ENCODE results near the gene EAF1.

EAF1 gene

DNA sequence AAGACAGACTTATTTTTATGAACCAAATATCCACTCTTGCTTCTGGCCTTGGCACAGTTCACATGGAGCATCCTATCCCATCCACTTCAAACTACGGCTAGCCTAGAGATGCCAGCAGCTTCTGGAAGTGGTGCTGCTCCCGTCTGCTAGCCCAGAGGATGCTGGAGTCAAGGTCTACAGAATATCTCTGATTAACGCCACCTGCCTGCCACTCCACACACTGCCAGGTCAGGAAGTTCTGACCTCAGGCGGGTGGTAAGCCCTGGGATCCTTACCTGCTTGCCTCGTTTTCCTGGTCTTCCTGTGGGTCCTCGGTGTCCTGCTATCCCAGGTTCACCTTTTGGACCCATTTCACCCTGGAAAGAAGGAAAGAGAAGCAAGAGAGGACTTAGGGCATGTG lies 42.9 kb downstream of the EAF1 start:
- in situ Hi-C loops (cut with HindIII; ENCODE audit: low pct_ligation_motif_present, low sequenced_read_pairs): no loop called here

DNA sequence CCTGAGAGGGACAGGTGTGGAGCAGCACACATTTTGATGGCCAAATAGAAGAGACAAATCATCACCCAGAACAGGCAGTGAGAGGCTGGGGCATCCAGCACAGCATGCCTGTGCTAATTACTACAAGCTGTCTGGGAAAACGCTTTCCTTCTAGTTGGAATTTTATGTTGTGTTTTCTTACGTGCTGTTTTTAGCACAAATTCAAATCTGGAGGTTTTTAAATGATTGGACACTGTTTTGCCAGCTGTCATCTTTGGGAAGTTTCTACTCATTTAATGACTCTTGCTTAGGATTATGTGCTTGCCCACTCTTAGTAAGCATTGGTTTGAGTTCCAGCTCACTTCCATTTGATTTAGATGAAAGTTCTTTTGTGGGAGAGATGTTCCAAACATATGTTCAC lies 43.5 kb downstream of the EAF1 start:
- Histone ChIP-seq H3K4me3 (ENCODE audit: low read depth, low read length) (no peak overlapping the region), H3K36me3 (replicated peaks) (no peaks in the 10 kb centered on the region), H3K27me3 (replicated peaks) (no peaks in the 10 kb centered on the region), H3K27ac (no peak overlapping the region)
- in situ Hi-C loops (cut with HindIII; ENCODE audit: low pct_ligation_motif_present, low sequenced_read_pairs): no loop called here
- no peak for DNase-seq
- TF ChIP-seq, protein P1, sequence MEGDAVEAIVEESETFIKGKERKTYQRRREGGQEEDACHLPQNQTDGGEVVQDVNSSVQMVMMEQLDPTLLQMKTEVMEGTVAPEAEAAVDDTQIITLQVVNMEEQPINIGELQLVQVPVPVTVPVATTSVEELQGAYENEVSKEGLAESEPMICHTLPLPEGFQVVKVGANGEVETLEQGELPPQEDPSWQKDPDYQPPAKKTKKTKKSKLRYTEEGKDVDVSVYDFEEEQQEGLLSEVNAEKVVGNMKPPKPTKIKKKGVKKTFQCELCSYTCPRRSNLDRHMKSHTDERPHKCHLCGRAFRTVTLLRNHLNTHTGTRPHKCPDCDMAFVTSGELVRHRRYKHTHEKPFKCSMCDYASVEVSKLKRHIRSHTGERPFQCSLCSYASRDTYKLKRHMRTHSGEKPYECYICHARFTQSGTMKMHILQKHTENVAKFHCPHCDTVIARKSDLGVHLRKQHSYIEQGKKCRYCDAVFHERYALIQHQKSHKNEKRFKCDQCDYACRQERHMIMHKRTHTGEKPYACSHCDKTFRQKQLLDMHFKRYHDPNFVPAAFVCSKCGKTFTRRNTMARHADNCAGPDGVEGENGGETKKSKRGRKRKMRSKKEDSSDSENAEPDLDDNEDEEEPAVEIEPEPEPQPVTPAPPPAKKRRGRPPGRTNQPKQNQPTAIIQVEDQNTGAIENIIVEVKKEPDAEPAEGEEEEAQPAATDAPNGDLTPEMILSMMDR (IDR thresholded peaks at IDR 0.05; ENCODE audit: low read depth, low read length, missing control alignments): no peak

More for the DNA sequence above, 42.9 kb downstream of the EAF1 start:
- no peak overlapping the region for H3K4me3 ChIP-seq (ENCODE audit: low read depth, low read length)
- no peak overlapping the region for H3K27ac ChIP-seq
- H3K36me3 ChIP-seq (replicated peaks): no peaks in the 10 kb centered on the region
- H3K27me3 ChIP-seq (replicated peaks): no peaks in the 10 kb centered on the region
- TF ChIP-seq, protein P1 (IDR thresholded peaks at IDR 0.05; ENCODE audit: low read depth, low read length, missing control alignments): no peak
- no peak for DNase-seq

DNA sequence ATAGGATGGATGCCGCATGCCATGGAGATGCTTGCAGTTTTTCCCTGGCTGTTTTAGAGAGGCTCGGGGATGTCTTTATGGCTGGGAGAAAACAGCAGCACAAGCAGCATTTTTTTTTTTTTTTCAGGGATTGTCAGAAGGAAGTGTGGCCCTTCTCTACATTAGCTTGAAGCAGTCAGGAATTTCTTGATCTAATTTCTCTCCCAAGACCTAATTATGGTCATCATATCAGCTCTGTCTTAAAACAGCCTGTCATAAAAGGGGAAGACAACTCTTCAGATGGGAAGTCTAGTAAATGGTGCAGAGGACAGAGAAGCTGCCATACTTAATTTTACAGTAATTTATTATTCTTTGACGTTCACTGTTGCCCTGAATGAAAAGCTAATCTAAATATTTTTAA lies 44.5 kb downstream of the EAF1 start:
- no peak overlapping the region for H3K4me3 ChIP-seq (ENCODE audit: low read depth, low read length)
- TF ChIP-seq, protein P1 (IDR thresholded peaks at IDR 0.05; ENCODE audit: low read depth, low read length, missing control alignments): no peak
- H3K27ac ChIP-seq: no peak overlapping the region
- in situ Hi-C loops (cut with HindIII; ENCODE audit: low pct_ligation_motif_present, low sequenced_read_pairs): no loop called here
- DNase-seq: no peak
- H3K36me3 ChIP-seq (replicated peaks): no peaks in the 10 kb centered on the region
- no peaks in the 10 kb centered on the region for H3K27me3 ChIP-seq (replicated peaks)

DNA sequence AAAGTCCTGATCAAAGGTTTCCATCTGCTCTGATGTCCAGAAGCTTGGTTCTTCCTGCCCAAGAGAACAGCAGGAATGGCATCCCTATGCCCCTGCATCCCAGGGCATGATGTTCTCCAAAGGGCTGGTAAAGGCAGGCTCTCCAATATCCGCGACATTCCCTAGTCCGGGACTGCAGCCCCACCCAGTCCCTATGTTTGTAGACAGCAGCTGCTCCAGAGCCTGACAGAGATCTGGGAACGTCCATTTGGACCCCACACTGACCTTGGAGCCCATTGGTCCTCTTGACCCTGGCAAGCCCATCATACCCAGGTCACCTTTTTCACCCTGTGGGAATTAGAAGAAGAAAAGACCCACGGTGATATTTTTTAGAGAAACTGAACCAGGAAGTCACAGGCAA lies 47.8 kb downstream of the EAF1 start:
- no peaks in the 10 kb centered on the region for H3K27me3 ChIP-seq (replicated peaks)
- TF ChIP-seq, protein P1 (IDR thresholded peaks at IDR 0.05; ENCODE audit: low read depth, low read length, missing control alignments): no peak
- H3K4me3 ChIP-seq (ENCODE audit: low read depth, low read length): no peak overlapping the region
- in situ Hi-C loops (cut with HindIII; ENCODE audit: low pct_ligation_motif_present, low sequenced_read_pairs): no loop called here
- H3K27ac ChIP-seq: no peak overlapping the region
- DNase-seq: no peak
- no peaks in the 10 kb centered on the region for H3K36me3 ChIP-seq (replicated peaks)

DNA sequence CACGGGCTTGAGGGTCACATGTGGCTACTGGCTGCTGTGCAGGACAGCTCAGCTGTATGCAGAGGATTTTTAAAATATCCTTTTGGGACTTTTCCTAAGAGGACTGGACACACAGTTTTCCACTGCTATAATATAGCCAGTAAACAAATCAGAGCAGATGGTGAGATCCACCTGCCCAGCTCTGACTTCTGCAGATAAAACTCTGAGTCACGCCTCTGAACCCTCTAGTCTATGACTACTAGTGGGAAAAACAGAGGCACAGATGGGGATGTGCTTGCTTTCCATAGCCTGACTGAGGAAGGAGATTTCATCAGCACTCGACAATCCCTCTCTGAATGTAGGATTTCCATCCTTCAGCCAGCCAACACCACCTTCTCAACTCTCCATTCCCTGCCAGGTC lies 49.0 kb downstream of the EAF1 start:
- peak; percentile 23 for DNase-seq
- no peak overlapping the region for H3K27ac ChIP-seq
- TF ChIP-seq, protein P1 (IDR thresholded peaks at IDR 0.05; ENCODE audit: low read depth, low read length, missing control alignments): no peak
- no peak overlapping the region for H3K4me3 ChIP-seq (ENCODE audit: low read depth, low read length)
- in situ Hi-C loops (cut with HindIII; ENCODE audit: low pct_ligation_motif_present, low sequenced_read_pairs): no loop called here
- H3K27me3 ChIP-seq (replicated peaks): no peaks in the 10 kb centered on the region
- no peaks in the 10 kb centered on the region for H3K36me3 ChIP-seq (replicated peaks)

DNA sequence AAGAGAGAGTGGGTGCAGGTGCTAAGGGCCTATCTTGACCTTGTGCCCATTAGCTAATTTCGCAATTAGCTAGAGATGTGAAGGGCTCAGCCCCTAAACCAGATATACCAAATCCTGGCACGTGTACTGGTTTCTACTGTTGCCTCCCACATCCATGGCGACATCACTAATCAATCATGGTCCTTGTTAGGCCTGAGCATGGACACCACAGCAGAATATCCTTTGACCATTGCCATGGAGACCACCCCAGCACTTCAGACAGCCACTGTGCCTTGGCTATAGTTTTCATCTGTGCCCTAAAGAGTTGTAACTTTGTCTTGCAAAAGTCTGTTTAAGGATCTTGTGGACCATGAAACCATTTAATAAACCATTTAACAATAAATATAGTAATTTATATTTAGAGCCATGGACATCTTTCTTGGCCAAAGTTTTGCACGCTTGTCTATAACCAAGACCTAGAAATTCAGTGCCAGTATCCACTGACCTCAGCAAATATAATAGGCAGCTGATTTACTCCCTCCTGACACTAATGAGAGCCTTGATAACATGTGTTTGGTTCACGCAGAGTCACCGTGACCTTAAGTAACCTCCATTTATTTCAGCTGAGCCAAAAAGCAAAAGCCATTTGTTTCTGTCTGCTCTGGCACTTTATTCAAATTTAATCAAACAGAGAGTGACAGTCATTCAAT lies 50.7 kb downstream of the EAF1 start:
- in situ Hi-C loops (cut with HindIII; ENCODE audit: low pct_ligation_motif_present, low sequenced_read_pairs): no loop called here
- Histone ChIP-seq H3K27ac (no peak overlapping the region), H3K4me3 (ENCODE audit: low read depth, low read length) (no peak overlapping the region), H3K36me3 (replicated peaks) (no peaks in the 10 kb centered on the region), H3K27me3 (replicated peaks) (no peaks in the 10 kb centered on the region)
- TF ChIP-seq, protein P1 (IDR thresholded peaks at IDR 0.05; ENCODE audit: low read depth, low read length, missing control alignments): no peak
- DNase-seq: no peak
